ENCODE data around the gene WNT3.

Gene WNT3

GRCh38 chr17:46730679-46731078, 87.8 kb downstream of the WNT3 start:
- DNase-seq (ENCODE audit: low read depth), result no peak

- no peak for DNase-seq (ENCODE audit: low read depth)
Measured at GRCh38 chr17:46730026-46730425, 88.5 kb downstream of the WNT3 start.

- no peak for DNase-seq (ENCODE audit: low read depth)
Measured at GRCh38 chr17:46727572-46728348, 90.7 kb downstream of the WNT3 start.

GRCh38 chr17:46726206-46726605, 92.3 kb downstream of the WNT3 start:
- no peak for DNase-seq (ENCODE audit: low read depth)

GRCh38 chr17:46722662-46723285, 95.7 kb downstream of the WNT3 start:
- no peak for DNase-seq (ENCODE audit: low read depth)

- no peak for DNase-seq (ENCODE audit: low read depth)
Measured at GRCh38 chr17:46720408-46720807, 98.1 kb downstream of the WNT3 start.

GRCh38 chr17:46719891-46720290, 98.6 kb downstream of the WNT3 start:
- DNase-seq (ENCODE audit: low read depth), result no peak

- no peak for DNase-seq (ENCODE audit: low read depth)
Measured at GRCh38 chr17:46717999-46718398, 100.5 kb downstream of the WNT3 start.

Data from T follicular helper cell (primary cell).